GM10248 (cell line): ENCODE data around the gene TTC7B.

Experiments
- CTCF ChIA-PET: fragments of 300-600 bp; sonication (Branson Sonifier 250); formaldehyde crosslinking; extraction: SDS; loops from one replicate; lab custom pipeline; 2021; ENCODE audit warnings: antibody characterized with exemption; lab: Yijun Ruan, JAX
- POLR2A ChIA-PET: fragments of 350-650 bp; sonication (Branson Sonifier 250); formaldehyde crosslinking; extraction: SDS; loops from one replicate; lab custom pipeline; 2020; ENCODE audit warnings: antibody characterized with exemption; lab: Yijun Ruan, JAX
- DNase-seq: peaks from one replicate; pipeline ENCODE4 v3.0.0; 2012; ENCODE audit errors: extremely low spot score
- TF ChIP-seq, protein P1 (sequence below): IDR thresholded peaks from 2 replicates; pipeline ENCODE4 v1.5.1; 2012; ENCODE audit warnings: mild to moderate bottlenecking, low read depth; ENCODE audit errors: extremely low read depth, missing control alignments, control extremely low read depth

Gene TTC7B

DNA sequence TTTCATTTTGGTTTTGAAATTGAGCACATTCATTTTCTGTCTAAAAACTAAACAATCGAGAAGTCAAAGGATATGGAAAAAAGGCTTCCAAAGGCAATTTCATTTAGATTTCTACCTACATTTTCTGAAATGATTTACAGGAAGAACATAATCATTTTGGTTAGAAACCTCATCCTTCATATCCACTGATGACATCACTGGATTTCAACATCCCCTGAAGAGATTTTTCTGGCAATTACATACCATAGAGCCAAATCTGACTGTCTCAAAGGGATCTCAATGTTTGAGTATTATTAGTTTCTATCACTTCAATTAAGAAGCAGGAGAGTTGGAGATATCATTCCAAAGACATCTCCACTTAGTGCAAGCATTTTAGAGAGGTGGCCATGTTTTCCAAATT lies 137.8 kb downstream of the TTC7B start:
- POLR2A ChIA-PET, result no interaction called here
- TF ChIP-seq, protein P1, sequence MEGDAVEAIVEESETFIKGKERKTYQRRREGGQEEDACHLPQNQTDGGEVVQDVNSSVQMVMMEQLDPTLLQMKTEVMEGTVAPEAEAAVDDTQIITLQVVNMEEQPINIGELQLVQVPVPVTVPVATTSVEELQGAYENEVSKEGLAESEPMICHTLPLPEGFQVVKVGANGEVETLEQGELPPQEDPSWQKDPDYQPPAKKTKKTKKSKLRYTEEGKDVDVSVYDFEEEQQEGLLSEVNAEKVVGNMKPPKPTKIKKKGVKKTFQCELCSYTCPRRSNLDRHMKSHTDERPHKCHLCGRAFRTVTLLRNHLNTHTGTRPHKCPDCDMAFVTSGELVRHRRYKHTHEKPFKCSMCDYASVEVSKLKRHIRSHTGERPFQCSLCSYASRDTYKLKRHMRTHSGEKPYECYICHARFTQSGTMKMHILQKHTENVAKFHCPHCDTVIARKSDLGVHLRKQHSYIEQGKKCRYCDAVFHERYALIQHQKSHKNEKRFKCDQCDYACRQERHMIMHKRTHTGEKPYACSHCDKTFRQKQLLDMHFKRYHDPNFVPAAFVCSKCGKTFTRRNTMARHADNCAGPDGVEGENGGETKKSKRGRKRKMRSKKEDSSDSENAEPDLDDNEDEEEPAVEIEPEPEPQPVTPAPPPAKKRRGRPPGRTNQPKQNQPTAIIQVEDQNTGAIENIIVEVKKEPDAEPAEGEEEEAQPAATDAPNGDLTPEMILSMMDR, result no peak
- CTCF ChIA-PET, result interaction anchor here (3.1 kb wide), 1 partner anchor 19 kb away, joined by 12 read pairs; no protein-coding TSS in a partner anchor
- DNase-seq, result no peak

DNA sequence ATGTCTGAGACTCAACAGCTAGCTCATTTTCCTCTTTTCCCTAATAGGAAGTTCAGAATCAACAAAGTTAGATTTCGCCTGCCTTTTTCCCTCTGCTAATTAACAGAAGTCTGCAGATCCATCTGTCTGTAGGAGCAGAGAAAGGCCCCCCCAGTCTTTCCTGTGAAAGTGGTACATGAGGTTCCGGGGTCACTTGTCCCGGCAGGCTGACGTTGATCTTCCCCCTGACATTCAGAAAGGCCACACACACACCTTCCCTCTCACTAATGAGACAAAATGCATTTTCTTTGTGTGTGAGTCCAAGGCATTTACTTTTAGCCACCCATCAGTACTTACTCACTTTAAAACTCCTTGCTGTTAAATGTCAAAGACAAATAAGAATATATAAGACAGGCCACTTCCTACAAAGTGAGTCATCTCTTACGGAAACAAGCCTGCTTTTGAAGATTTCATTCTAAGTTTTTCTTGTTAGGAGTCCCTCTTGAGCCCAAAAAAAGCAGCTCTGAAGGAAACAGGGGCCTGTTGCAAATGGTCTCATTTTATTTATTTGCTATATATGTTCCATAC lies 138.7 kb downstream of the TTC7B start:
- TF ChIP-seq, protein P1, result no peak
- no peak for DNase-seq
- ChIA-PET POLR2A (no interaction called here), CTCF (no interaction called here)

DNA sequence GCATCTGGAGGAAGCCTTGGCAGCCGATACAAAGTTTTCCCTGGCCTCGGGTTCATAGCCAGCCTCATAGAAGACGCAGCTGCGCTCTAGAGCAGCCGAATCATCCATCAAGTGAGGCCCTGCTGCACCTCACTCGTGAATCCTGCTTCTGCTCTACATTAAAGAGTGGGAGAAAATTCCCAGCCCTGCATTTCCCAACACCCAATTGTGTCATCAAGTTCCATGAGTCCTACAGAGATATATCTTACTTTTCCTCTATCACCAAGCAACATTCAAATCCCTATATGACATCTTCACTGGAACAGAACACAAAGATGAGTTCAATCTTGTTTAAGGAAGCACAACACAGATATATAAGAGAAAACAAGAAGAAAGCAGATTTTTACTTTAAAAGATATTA lies 139.3 kb downstream of the TTC7B start:
- CTCF ChIA-PET, result no interaction called here
- DNase-seq, result no peak
- TF ChIP-seq, protein P1, result no peak
- POLR2A ChIA-PET, result no interaction called here

DNA sequence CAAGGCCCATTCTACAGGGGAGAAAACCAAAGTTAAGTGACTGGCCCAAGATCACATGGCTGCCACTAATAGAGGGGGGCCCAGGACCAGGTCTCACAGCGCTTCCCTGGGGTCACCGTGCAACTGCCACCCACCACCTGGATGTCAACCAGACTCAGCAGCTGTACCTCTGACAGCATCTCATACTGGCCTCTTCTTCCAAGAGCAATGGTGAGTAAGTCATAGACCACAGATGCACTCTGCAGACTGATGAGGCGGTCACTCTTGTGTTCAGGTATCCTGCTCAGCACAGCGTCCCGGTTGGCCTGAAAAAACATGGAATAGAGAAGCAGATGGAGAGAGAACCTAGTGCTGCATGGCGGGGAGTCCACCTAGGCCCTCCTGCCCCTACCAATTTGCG lies 139.9 kb downstream of the TTC7B start:
- DNase-seq, result no peak
- CTCF ChIA-PET, result no interaction called here
- POLR2A ChIA-PET, result no interaction called here
- TF ChIP-seq, protein P1, result no peak

DNA sequence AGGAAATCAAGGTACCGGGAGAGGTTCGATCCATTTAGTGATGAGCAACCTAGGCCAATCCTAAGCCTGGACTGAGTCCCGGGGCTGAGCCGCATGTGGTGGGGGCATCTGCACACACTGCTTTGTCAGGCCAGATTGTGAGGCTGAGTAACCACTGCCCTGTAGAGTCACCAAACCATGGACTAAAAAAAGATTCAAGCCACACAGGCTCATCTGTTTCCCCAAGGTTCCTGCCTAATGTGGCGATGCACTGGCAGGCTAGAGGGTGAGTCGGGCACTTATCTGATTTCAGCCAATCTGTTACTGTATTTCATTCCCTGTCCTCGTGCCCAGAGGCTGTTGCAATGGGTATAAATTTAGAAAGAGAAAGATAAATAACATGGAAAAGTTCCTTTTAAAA lies 140.8 kb downstream of the TTC7B start:
- CTCF ChIA-PET, result interaction anchor here (0.7 to 1.2 kb wide), 2 partner anchors 12 to 22 kb away, joined by 3 to 4 read pairs; no protein-coding TSS in a partner anchor
- TF ChIP-seq, protein P1, result no peak
- POLR2A ChIA-PET, result no interaction called here
- no peak for DNase-seq

DNA sequence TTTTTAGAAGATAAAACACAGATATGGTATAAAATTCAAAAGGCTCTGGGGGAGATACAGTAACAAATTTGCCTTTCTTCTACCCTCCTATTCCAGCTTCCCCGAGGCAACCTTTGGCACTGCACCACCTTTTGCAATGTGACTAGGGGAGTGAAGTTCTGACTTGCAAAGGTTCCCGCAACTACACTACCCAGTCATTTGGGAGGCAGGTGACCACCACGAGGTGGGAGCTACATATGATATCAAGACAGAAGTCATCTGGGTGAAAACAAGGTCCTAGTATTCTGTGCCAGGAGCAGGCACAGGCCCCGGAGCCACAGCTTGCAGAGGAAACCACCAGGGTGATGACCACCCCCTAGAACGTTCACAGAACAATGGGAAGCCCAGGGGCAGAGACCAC lies 141.5 kb downstream of the TTC7B start:
- ChIA-PET CTCF (interaction anchor here (1.0 to 1.2 kb wide), 3 partner anchors 12 to 23 kb away, joined by 3 to 10 read pairs (median 4); no protein-coding TSS in a partner anchor), POLR2A (no interaction called here)
- TF ChIP-seq, protein P1, result no peak

More for the DNA sequence above, 141.5 kb downstream of the TTC7B start:
- no peak for DNase-seq
